Cardiac fibroblast (primary cell): ENCODE measurements around the gene EPHB1.

Experiments
- DNase-seq, 2 donors: peaks; one replicate each; pipeline versions ENCODE4 v3.0.0 to v3.0.0-alpha.2; 2010; ENCODE audit warnings: low read depth in 2 of 2
- H3K4me3 ChIP-seq, 2 donors: replicated peaks in 1 of 2; 1 replicate in 1 of 2; 2 replicates in 1 of 2; pipeline ENCODE4 v1.5.1; 2011; ENCODE audit warnings: low read depth in 2 of 2, low read length in 2 of 2, mild to moderate bottlenecking in 2 of 2, moderate library complexity in 1 of 2
- CTCF ChIP-seq: IDR thresholded peaks from one replicate; pipeline ENCODE4 v1.5.1; 2011; ENCODE audit warnings: low read depth, mild to moderate bottlenecking, low read length, inconsistent platforms

The EPHB1 gene

GRCh38 chr3:134839422-134839821, 44.4 kb downstream of the EPHB1 start:
- DNase-seq = no peak
- no peak for TF ChIP-seq CTCF
- no peak overlapping the region for H3K4me3 ChIP-seq

- no peak for DNase-seq
- no peak for TF ChIP-seq CTCF
- no peak overlapping the region for H3K4me3 ChIP-seq
These were observed 44.9 kb downstream of the EPHB1 start for GRCh38 chr3:134839990-134840389.

DNA sequence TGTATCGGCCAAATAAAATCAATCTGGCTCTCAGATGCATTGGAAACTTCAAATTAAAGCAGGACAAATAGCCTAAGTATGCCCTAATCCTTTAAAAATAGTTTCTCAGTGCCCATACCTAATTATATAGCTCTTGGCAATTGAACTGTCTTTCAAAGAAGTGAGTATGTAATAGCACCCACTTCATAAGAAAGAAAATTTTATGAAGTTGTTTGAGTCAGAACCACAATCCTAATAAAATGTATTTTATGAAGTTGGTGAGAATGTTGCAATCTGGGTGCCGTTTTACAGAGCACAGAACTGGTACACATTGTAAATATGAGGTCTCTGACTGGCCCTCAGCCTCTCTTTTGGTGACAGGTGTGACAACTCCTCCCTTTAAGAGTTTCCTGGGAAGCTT, 45.4 kb downstream of the EPHB1 start:
- H3K4me3 ChIP-seq = no peak overlapping the region
- no peak for DNase-seq
- TF ChIP-seq CTCF = no peak

GRCh38 chr3:134846084-134846483, 51.0 kb downstream of the EPHB1 start:
- H3K4me3 ChIP-seq = no peak overlapping the region
- no peak for DNase-seq
- no peak for TF ChIP-seq CTCF

GRCh38 chr3:134846911-134847317, 51.9 kb downstream of the EPHB1 start:
- TF ChIP-seq CTCF = no peak
- DNase-seq = peak; percentile 27 to 55
- H3K4me3 ChIP-seq = no peak overlapping the region

DNA sequence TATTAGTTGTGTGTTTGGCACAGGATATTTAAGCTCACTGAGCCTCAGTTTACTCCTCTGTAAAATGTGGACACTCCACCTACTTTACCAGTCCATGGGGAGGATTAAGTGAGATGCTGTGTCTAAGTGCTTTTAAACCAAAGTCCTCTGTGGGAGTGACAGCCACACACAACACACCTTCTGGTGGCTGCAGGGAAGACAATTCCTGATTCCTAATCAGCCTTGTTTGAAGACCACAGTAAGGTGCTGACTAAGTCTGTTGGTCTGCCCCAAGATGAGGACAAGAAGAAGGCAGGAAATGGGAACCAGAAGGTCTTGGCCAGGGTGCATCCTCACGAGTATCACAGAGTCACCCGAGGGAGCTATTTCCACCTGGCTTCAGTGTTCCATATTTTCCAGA, 52.3 kb downstream of the EPHB1 start:
- no peak for DNase-seq
- no peak for TF ChIP-seq CTCF
- no peak overlapping the region for H3K4me3 ChIP-seq

GRCh38 chr3:134849561-134849960, 54.5 kb downstream of the EPHB1 start:
- H3K4me3 ChIP-seq = no peak overlapping the region
- TF ChIP-seq CTCF = no peak
- no peak for DNase-seq
